Peyer's patch (tissue), 4 donors: ENCODE data around the gene OPRL1. TPM values are rescaled to one million over a fixed set of nuclear protein-coding genes. Genes with fewer than 3 reads are reported as not detected.

Experiments used
- DNase-seq, 3 donors: peaks; one replicate each; pipeline ENCODE4 v3.0.0-alpha.2; 2017 to 2019
- H3K27ac ChIP-seq, 4 donors: fragments of 200-600 bp; sonication (generic); one replicate each; pipeline ENCODE4 v1.5.1; 2016 to 2019
- H3K27me3 ChIP-seq, 2 donors: fragments of 200-600 bp; sonication (generic); one replicate each; pipeline ENCODE4 v1.5.1; 2019
- H3K36me3 ChIP-seq, 3 donors: fragments of 200-600 bp; sonication (generic); one replicate each; pipeline ENCODE4 v1.5.1; 2016 to 2019
- H3K4me1 ChIP-seq, 4 donors: fragments of 200-600 bp; sonication (generic); one replicate each; pipeline ENCODE4 v1.5.1; 2016 to 2019
- H3K4me3 ChIP-seq, 4 donors: fragments of 200-600 bp; sonication (generic); 1 replicate in 3 of 4; 2 replicates in 1 of 4; pipeline ENCODE4 v1.5.1; 2016 to 2019; ENCODE audit warnings: mild to moderate bottlenecking in 1 of 4
- H3K9me3 ChIP-seq, 4 donors: fragments of 200-600 bp; sonication (generic); one replicate each; pipeline ENCODE4 v1.5.1; 2016 to 2019; ENCODE audit warnings: mild to moderate bottlenecking in 1 of 4
- POLR2A ChIP-seq, 2 donors: fragments of 450-650 bp; IDR thresholded peaks; one replicate each; pipeline ENCODE4 v1.5.1; 2017; ENCODE audit warnings: antibody characterized with exemption in 2 of 2, mild to moderate bottlenecking in 2 of 2, moderate library complexity in 2 of 2
- total RNA-seq, 4 donors: library from RNA; depleted of rRNA; stranded (reverse); fragments of >200 nt; gene quantifications; one replicate each; pipeline ENCODE4 v1.1.0, GENCODE V29; 2016
- TF ChIP-seq, protein P1 (sequence below), 6 experiments: fragments of 450-650 bp in 4 of 6; fragments of 200-600 bp in 2 of 6; sonication (generic) in 1 of 6; IDR thresholded peaks; one replicate each; pipeline ENCODE4 v1.5.1; 2017 to 2019; ENCODE audit warnings: antibody characterized with exemption in 6 of 6, mild to moderate bottlenecking in 3 of 6, moderate library complexity in 1 of 6

The OPRL1 gene
- total RNA-seq, 4 donors from 2014 or later = 0.27 TPM; not detected in 3

DNA sequence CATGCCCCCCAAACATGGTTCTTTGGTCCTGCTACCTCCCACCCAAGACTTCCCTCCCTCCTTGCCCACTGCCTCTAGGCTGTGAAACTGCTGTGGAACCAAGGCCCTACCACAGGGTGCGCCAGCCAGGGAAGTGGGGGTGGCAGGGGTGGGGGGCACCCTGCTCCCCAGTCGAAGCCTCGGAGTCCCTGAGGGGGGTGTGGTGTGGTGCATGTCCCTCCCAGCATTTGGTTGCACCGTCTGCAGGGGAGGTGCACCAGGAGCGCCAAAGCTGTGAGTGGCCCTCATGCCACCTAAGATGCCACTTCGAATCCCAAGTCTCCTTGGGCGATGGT, 2.4 kb upstream of the OPRL1 start:
- no peak for TF ChIP-seq POLR2A (IDR thresholded peaks at IDR 0.05)
- TF ChIP-seq, protein P1, sequence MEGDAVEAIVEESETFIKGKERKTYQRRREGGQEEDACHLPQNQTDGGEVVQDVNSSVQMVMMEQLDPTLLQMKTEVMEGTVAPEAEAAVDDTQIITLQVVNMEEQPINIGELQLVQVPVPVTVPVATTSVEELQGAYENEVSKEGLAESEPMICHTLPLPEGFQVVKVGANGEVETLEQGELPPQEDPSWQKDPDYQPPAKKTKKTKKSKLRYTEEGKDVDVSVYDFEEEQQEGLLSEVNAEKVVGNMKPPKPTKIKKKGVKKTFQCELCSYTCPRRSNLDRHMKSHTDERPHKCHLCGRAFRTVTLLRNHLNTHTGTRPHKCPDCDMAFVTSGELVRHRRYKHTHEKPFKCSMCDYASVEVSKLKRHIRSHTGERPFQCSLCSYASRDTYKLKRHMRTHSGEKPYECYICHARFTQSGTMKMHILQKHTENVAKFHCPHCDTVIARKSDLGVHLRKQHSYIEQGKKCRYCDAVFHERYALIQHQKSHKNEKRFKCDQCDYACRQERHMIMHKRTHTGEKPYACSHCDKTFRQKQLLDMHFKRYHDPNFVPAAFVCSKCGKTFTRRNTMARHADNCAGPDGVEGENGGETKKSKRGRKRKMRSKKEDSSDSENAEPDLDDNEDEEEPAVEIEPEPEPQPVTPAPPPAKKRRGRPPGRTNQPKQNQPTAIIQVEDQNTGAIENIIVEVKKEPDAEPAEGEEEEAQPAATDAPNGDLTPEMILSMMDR (IDR thresholded peaks at IDR 0.05) = no peak
- Histone ChIP-seq H3K9me3 (no peaks in the 10 kb centered on the region), H3K4me3 (peak overlapping the region; percentile 38 to 81 (median 68)), H3K27ac (peak overlapping the region; percentile 73 to 95 (median 82)), H3K27me3 (no peaks in the 10 kb centered on the region), H3K4me1 (peaks cover 0 to 28% (median 10%) of the 10 kb centered on the region in 4 donors), H3K36me3 (peaks cover 0 to 25% (median 0%) of the 10 kb centered on the region in 3 donors)
- no peak for DNase-seq

DNA sequence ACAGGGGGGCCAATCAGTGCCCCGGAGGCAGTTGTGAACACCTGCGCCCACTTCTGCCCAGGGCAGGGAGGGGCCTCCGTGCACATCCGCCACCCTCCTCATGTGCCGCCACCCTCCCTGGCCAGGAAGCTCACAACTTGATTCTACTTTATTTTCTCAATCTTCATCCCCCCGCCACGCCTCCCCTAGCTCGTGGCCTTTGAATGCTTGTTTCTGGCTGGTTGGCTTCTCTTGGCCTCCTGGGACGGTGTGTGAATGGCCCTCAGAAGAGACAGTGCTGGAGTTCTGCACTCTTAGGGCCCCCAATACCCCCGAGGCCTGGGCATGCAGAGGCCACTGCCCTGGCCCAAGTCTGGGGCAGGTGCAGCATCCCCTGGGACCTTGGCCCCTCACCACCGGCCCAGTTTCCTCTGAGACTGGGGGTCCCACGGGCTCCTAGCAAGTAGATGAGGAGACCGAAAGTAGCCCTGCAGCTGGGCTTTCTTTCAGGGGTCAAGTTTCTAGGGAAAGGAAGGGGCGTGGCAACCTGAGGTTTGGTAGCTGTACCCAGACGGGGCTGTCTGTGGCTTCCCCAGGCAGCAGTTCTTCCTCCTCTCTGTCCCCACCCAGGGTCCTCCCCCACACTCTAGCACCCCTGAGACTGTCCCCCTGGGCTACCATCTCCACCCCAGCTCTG, 1.9 kb upstream of the OPRL1 start:
- H3K4me3 ChIP-seq = peak overlapping the region; percentile 63 to 81 (median 75)
- peaks cover 0 to 21% (median 0%) of the 10 kb centered on the region in 3 donors for H3K36me3 ChIP-seq
- H3K27ac ChIP-seq = peak overlapping the region; percentile 73 to 95 (median 82)
- H3K4me1 ChIP-seq = peaks cover 0 to 25% (median 12%) of the 10 kb centered on the region in 4 donors
- peak in 2 of 3 donors; percentile 91 to 92 for DNase-seq
- no peaks in the 10 kb centered on the region for H3K27me3 ChIP-seq
- H3K9me3 ChIP-seq = no peaks in the 10 kb centered on the region
- TF ChIP-seq, protein P1 (IDR thresholded peaks at IDR 0.05) = no peak

DNA sequence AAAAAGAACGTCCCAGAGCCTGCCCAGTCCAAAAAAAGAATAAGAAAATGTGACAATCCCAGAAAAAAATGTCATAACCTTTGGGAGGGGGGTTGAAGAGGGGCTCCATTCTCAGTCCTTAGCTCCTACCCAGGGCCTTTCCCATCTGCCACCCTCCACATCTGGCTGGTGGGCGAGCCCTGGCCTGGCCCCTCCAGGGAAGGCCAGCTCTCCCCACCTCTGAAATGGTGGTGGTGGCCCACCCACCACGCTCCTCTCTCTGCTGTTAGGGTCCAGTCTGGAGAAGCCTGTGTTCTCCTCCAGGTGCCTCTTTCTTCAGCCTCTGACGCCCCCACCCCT, 979 bp upstream of the OPRL1 start:
- Histone ChIP-seq H3K27ac (peak overlapping the region; percentile 73 to 95 (median 82)), H3K9me3 (no peaks in the 10 kb centered on the region), H3K4me3 (peak overlapping the region; percentile 63 to 81 (median 75)), H3K4me1 (peaks cover 0 to 34% (median 19%) of the 10 kb centered on the region in 4 donors), H3K27me3 (peaks cover 0 to 5% of the 10 kb centered on the region in 2 donors), H3K36me3 (peaks cover 0 to 12% (median 0%) of the 10 kb centered on the region in 3 donors)
- DNase-seq = no peak
- TF ChIP-seq, protein P1 (IDR thresholded peaks at IDR 0.05) = no peak
- no peak for TF ChIP-seq POLR2A (IDR thresholded peaks at IDR 0.05)

DNA sequence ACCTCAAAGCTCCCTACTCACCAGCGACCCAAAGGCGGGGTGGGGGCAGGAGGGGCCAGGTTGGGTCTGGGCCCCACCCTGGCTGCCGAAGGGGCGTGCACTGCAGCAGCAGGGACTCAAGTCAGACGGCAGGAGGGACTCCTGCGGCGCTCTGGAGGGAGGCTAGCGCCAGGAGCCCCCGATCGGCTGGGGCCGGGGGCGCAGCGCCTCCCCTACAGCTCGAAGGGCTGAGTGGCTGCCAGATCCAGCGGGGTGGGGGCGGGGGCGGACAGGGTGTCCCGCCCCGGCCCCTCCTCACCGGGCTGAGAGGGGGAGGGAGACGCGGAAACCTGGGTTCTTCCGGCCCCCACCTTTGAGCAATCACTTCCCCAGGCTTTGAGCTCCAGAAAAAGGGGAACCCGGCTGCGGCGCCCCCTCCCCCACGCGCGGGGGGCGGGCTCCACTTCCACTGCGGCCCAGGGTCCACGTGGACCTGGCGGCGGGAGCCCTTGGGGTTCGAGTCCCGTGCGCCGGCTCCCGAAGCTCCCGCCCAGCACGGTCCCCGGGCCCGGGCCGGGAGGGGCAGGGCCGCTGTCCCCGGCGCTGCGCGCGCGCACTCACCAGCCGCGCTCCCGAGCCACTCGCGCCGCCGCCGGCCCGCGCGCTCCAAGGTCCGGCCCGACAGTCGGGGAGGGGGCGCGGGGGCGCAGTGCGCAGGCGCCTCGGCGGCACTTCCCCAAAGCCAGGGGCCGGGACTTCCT, 439 bp upstream of the OPRL1 start, which contains the start of gene RGS19:
Gene RGS19, minus strand, starts transcription at position 246 of the 740 bp plus-strand sequence. CDS start 2,632 bp downstream, outside the sequence.
- peak; percentile 71 to 94 (median 93) for DNase-seq

More for the DNA sequence above, 439 bp upstream of the OPRL1 start, which contains the start of gene RGS19:
- TF ChIP-seq POLR2A (IDR thresholded peaks at IDR 0.05) = no peak
- TF ChIP-seq, protein P1 (IDR thresholded peaks at IDR 0.05) = no peak
- Histone ChIP-seq H3K4me1 (peaks cover 0 to 39% (median 22%) of the 10 kb centered on the region in 4 donors), H3K27me3 (peaks cover 0 to 9% of the 10 kb centered on the region in 2 donors), H3K27ac (peak within 1 kb of the TSS; percentile 73 to 95 (median 82)), H3K9me3 (no peaks in the 10 kb centered on the region), H3K4me3 (peak within 1 kb of the TSS; percentile 63 to 81 (median 75)), H3K36me3 (peaks cover 0 to 7% (median 0%) of the 10 kb centered on the region in 3 donors)
